ENCODE data around the gene TDP1. TPM values are rescaled to one million over a fixed set of nuclear protein-coding genes. Genes with fewer than 3 reads are reported as not detected.

TDP1 gene
- total and polyA plus RNA-seq, 2 of the 13 experiments (the other 11 are each of a cell fraction or from before 2014, with no cell fraction given): 16.4 to 31.2 TPM

DNA sequence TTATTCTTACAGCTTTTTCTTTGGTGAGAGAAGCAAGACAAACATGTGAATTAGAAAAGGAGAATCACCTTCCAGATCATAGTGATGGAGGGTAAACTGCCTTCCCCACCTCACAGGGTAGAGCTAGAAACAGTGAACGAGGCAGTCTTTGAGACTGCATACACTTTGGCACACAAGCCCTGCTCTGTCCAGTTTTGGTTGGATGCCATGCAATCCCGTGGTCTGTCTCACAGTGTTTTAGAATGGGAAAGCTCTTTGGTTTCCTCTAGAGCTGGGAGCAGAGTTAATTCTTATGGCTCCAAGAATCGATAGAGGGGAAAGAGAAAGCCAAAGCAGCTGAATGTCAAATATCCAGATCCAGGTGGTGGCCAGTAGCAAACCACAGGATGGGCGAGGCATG, 21.9 kb downstream of the TDP1 start (continued):
- TF ChIP-seq, protein P1, sequence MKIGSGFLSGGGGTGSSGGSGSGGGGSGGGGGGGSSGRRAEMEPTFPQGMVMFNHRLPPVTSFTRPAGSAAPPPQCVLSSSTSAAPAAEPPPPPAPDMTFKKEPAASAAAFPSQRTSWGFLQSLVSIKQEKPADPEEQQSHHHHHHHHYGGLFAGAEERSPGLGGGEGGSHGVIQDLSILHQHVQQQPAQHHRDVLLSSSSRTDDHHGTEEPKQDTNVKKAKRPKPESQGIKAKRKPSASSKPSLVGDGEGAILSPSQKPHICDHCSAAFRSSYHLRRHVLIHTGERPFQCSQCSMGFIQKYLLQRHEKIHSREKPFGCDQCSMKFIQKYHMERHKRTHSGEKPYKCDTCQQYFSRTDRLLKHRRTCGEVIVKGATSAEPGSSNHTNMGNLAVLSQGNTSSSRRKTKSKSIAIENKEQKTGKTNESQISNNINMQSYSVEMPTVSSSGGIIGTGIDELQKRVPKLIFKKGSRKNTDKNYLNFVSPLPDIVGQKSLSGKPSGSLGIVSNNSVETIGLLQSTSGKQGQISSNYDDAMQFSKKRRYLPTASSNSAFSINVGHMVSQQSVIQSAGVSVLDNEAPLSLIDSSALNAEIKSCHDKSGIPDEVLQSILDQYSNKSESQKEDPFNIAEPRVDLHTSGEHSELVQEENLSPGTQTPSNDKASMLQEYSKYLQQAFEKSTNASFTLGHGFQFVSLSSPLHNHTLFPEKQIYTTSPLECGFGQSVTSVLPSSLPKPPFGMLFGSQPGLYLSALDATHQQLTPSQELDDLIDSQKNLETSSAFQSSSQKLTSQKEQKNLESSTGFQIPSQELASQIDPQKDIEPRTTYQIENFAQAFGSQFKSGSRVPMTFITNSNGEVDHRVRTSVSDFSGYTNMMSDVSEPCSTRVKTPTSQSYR (CRISPR knock-in tag; IDR thresholded peaks at IDR 0.05; ENCODE audit: borderline replicate concordance): no peak
- no peak for TF ChIP-seq IRF2 (CRISPR knock-in tag; IDR thresholded peaks at IDR 0.05)
- TF ChIP-seq, protein P2, sequence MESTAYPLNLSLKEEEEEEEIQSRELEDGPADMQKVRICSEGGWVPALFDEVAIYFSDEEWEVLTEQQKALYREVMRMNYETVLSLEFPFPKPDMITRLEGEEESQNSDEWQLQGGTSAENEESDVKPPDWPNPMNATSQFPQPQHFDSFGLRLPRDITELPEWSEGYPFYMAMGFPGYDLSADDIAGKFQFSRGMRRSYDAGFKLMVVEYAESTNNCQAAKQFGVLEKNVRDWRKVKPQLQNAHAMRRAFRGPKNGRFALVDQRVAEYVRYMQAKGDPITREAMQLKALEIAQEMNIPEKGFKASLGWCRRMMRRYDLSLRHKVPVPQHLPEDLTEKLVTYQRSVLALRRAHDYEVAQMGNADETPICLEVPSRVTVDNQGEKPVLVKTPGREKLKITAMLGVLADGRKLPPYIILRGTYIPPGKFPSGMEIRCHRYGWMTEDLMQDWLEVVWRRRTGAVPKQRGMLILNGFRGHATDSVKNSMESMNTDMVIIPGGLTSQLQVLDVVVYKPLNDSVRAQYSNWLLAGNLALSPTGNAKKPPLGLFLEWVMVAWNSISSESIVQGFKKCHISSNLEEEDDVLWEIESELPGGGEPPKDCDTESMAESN (CRISPR knock-in tag; conservative IDR thresholded peaks at IDR 0.05): no peak

DNA sequence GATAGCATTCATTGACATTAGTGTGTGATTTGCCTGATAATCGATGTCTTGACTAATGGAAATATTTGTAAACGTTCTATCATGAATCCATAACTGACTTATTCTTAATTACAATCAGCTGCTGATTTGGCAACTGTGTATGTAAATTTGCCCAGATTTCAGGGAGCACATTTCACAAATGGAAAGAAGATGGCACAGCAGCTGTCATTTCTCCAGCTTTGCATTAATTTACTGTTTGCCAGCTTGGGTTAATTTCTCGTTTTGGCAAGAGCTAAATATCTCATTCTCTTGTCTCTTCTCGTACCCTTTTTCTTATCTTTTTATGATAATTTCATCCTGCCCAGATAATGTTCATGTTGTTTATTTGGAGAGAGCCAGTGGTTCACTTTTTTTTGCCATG, 22.9 kb downstream of the TDP1 start:
- DNase-seq (ENCODE audit: low spot score): no peak
- ChIA-PET POLR2A (no interaction called here), CTCF (ENCODE audit: low intra/inter-chr PET ratio, low total read pairs) (no interaction called here)
- 93% methylated on average over 4 of the region's 4 CpGs for WGBS (ENCODE audit: low lambda C conversion rate)
- H3K4me1 ChIP-seq (ENCODE audit: insufficient read depth, low read length): no peaks in the 10 kb centered on the region
- H3K79me2 ChIP-seq (ENCODE audit: insufficient read depth, low read length): no peaks in the 10 kb centered on the region
- no peak for FAIRE-seq
- H4K20me1 ChIP-seq (ENCODE audit: insufficient read depth, low read length): no peaks in the 10 kb centered on the region
- no peak overlapping the region for H2AFZ ChIP-seq (ENCODE audit: low read length)
- ATAC-seq: no peak
- no TSS peak for BruUV-seq (replicated peaks)
- peaks cover 14 to 60% of the 10 kb centered on the region in 2 experiments; a peak in 4 of 5 replicates for H3K36me3 ChIP-seq (replicated peaks in 1 of 2; ENCODE audit: control insufficient read depth in 1 of 2, insufficient read depth in 2 of 2, low read length in 2 of 2)
- in situ Hi-C loops (cut with HindIII; ENCODE audit: extremely low pct_ligation_motif_present, low pct_unique_long_range_greater_than_20kb): no loop called here
- H3K4me2 ChIP-seq (ENCODE audit: low read depth, low read length): no peak overlapping the region
- no peaks in the 10 kb centered on the region for H3K9me3 ChIP-seq (ENCODE audit: low read length)
- no peak overlapping the region for H3K4me3 ChIP-seq (replicated peaks in 1 of 3; ENCODE audit: insufficient read depth in 1 of 3, low read depth in 2 of 3, low read length in 3 of 3)
- no peak overlapping the region for H3K27ac ChIP-seq (ENCODE audit: extremely low read length, insufficient read depth, low read length)
- no peaks in the 10 kb centered on the region for H3K27me3 ChIP-seq (ENCODE audit: control insufficient read depth in 1 of 2, insufficient read depth in 2 of 2, low read length in 2 of 2)
- intact Hi-C loops (cut with micrococcal nuclease; ENCODE audit: unreplicated experiment): no loop called here
- H3K9ac ChIP-seq (ENCODE audit: insufficient read depth, low read depth, low read length): no peak overlapping the region
- TF ChIP-seq, protein P3, sequence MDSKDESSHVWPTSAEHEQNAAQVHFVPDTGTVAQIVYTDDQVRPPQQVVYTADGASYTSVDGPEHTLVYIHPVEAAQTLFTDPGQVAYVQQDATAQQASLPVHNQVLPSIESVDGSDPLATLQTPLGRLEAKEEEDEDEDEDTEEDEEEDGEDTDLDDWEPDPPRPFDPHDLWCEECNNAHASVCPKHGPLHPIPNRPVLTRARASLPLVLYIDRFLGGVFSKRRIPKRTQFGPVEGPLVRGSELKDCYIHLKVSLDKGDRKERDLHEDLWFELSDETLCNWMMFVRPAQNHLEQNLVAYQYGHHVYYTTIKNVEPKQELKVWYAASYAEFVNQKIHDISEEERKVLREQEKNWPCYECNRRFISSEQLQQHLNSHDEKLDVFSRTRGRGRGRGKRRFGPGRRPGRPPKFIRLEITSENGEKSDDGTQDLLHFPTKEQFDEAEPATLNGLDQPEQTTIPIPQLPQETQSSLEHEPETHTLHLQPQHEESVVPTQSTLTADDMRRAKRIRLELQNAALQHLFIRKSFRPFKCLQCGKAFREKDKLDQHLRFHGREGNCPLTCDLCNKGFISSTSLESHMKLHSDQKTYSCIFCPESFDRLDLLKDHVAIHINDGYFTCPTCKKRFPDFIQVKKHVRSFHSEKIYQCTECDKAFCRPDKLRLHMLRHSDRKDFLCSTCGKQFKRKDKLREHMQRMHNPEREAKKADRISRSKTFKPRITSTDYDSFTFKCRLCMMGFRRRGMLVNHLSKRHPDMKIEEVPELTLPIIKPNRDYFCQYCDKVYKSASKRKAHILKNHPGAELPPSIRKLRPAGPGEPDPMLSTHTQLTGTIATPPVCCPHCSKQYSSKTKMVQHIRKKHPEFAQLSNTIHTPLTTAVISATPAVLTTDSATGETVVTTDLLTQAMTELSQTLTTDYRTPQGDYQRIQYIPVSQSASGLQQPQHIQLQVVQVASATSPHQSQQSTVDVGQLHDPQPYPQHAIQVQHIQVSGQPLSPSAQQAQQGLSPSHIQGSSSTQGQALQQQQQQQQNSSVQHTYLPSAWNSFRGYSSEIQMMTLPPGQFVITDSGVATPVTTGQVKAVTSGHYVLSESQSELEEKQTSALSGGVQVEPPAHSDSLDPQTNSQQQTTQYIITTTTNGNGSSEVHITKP (CRISPR knock-in tag; IDR thresholded peaks at IDR 0.05; ENCODE audit: low read depth): no peak
- TF ChIP-seq ZKSCAN1 (IDR thresholded peaks at IDR 0.05; ENCODE audit: low read length): no peak
- TF ChIP-seq, protein P4, sequence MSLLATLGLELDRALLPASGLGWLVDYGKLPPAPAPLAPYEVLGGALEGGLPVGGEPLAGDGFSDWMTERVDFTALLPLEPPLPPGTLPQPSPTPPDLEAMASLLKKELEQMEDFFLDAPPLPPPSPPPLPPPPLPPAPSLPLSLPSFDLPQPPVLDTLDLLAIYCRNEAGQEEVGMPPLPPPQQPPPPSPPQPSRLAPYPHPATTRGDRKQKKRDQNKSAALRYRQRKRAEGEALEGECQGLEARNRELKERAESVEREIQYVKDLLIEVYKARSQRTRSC (CRISPR knock-in tag; IDR thresholded peaks at IDR 0.05; ENCODE audit: low read depth): no peak
- TF ChIP-seq, protein P5, sequence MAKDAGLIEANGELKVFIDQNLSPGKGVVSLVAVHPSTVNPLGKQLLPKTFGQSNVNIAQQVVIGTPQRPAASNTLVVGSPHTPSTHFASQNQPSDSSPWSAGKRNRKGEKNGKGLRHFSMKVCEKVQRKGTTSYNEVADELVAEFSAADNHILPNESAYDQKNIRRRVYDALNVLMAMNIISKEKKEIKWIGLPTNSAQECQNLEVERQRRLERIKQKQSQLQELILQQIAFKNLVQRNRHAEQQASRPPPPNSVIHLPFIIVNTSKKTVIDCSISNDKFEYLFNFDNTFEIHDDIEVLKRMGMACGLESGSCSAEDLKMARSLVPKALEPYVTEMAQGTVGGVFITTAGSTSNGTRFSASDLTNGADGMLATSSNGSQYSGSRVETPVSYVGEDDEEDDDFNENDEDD (CRISPR knock-in tag; IDR thresholded peaks at IDR 0.05; ENCODE audit: borderline replicate concordance): no peak
- TF ChIP-seq EED (CRISPR knock-in tag; IDR thresholded peaks at IDR 0.05): no peak
- TF ChIP-seq ZNF224 (CRISPR knock-in tag; IDR thresholded peaks at IDR 0.05): no peak
- no peak for TF ChIP-seq NFYC (CRISPR knock-in tag; IDR thresholded peaks at IDR 0.05)
- no peak for TF ChIP-seq GTF2F1 (IDR thresholded peaks at IDR 0.05; ENCODE audit: low read length)
- no peak for TF ChIP-seq ZFYVE20 (CRISPR knock-in tag; IDR thresholded peaks at IDR 0.05; ENCODE audit: borderline replicate concordance, low read depth)
- no peak for TF ChIP-seq ZFP37 (CRISPR knock-in tag; IDR thresholded peaks at IDR 0.05; ENCODE audit: borderline replicate concordance)

Data from HepG2 (cell line).